ELF-1 (cell line): ENCODE results near the gene ZFP14.

Experiments
- DNase-seq: peaks from one replicate; pipeline ENCODE4 v3.0.0-alpha.2; 2016; ENCODE audit warnings: low read depth, low spot score

ZFP14 gene

DNA sequence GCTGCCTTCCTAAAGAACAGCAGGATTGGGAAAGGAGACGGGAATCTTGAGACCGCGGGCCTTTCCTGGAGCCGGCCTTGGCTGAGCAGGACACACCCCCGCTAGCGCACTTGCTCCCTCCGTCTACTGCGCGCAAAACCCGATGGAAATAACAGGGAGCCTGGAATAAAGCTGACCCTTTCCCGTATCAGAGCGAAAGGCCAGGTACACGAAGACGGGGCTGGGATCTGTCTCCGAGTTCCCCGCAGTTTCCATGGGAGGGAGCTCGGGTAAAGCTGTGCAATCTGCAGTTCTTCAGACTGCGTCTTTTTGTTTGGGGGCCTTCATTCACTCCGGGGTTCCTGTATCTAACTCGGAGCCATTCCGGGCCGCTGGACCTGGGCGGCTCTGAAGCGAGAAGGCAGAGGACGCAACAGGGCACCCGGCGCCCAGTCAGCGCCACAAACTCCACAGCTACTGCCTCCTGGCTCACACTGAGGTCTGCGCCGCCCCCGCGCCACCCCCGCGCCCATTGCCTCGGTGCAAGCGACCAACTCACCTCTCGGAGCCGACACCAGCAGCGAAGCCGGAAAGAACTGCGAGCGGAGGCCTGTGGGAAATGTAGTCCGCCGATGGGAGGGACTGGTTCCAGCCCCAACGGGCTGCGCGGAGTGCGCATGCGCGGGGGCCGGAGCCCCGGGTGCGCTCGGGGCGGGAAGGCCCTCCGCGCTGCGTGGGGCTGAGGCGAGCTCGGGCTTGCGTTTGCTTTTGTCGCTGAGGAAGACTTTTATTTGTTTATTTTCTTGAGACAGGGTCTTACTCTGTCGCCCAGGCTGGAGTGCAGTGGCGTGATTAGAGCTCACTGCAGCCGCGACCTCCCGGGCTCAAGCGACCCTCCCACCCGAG, at the start of gene ZFP14:
TSS of gene ZFP14 (minus strand) at position 577 of the 885 bp plus-strand sequence. CDS start 11,309 bp downstream, outside the sequence.
- peak; percentile 97 for DNase-seq

DNA sequence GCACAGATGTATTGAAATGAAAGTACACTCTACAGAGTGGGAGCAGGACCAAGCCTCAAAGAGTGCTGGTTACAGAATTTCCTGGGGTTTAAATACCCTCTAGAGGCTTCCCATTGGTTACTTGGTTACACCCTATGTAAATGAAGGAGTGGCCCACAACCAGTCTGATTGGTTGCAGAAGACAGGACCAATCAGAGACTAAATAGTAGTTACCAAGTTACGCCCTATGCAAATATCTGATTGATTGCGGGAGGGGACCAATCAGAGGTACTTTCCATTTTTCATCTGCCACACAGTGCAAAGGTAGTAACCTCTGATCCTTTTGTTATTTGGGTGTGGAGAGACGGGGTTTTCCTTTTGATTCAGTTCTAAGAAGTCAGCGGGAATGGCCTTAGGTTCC, 44.9 kb upstream of the ZFP14 start:
- DNase-seq: peak; percentile 3

DNA sequence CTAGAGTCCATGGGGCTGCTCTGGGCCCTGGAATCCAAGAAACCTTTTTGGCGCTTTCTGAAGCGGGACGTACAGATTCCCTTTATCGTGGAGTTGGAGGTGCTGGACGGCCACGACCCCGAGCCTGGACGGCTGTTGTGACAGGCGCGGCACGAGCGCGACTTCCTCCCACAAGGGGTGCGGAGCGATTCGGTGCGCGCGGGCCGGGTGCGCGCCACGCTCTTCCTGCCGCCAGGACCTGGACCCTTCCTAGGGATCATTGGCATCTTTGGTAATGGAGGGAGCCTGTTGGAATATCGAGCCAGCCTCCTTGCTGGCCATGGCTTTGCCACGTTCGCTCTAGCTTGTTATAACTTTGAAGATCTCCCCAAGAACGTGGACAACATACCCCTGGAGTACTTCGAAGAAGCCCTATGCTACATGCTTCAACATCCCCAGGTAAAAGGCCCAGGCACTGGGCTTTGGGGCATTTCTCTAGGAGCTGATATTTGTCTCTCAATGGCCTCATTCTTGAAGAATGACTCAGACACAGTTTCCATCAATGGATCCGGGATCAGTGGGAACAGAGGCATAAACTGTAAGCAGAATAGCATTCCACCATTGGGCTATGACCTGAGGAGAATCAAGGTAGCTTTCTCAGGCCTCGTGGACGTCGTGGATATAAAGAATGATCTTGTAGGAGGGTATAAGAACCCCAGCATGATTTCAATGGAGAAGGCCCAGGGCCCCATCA, 42.9 kb upstream of the ZFP14 start:
- DNase-seq: peak; percentile 43

DNA sequence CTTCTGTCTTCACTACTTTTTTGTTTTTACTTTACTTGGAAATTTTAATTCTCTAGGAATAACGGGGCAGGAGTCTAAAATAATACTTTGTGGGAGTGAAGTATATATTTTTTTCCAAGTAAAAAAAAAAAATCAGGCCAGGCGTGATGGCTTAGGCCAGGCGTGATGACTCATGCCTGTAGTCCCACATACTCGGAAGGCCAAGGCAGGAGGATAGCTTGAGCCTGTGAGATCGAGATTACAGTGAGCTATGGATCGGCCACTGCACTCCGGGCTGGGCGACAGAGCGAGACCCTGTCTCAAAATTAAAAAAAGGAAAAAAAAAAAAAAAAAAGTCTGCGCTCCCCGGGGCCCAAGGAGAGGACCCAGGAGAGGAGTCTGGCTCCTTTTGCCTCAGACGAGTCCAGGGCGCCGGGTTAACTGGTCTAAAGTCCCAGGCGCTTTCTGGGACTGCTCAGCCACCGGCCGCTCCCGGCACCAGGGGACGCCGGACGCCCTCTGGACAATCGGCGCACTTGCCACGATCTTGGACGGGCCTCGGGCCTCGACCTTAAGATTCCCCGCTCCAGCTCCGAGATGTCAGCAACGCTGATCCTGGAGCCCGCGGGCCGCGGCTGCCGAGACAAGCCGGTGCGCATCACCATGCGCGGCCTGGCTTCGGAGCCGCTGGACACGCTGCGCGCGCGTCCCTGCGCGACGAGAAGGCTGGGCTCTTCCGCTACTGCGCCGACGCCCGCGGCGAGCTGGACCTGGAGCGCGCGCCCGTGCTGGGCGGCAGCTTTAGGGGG, 42.2 kb upstream of the ZFP14 start:
- peak; percentile 69 for DNase-seq

DNA sequence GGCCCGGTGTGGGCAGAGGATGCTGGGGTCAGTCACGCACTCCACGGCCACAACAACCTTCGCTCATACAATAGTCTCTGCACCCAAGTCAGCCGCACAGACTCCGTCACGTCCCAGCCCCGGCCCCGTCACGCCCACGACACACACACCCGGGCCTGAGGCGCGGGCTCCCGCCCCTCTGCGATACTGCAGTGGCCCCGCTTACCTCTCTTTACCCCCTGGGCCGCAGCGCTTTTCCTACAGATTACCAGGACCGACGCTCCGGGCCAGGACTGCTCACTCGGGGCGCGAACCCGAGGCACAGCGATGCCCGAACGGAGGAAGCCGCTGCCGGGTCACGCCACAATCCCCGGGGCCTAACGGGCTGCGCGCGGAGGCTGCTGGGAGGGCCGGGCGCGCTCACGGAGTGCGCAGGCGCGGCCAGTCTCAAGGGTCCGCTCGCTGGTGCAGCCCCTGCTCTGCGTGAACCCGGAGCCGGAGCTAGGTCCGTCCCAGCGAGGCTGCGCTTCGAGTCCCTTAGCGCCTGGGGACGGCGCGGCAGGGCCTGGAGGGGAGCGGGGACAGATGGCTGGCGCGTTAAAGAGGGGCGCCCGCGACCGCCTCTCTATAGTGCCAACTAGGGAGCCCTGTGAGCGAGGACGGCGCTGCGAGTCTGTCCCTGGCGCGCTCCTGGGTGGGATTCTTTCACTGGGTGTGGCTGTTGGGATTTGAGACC, 39.4 kb upstream of the ZFP14 start, which contains the start of gene ZFP82:
TSS of gene ZFP82 (minus strand) at position 358 of the 715 bp plus-strand sequence. CDS start 8,855 bp downstream, outside the sequence.
- peak; percentile 94 for DNase-seq

DNA sequence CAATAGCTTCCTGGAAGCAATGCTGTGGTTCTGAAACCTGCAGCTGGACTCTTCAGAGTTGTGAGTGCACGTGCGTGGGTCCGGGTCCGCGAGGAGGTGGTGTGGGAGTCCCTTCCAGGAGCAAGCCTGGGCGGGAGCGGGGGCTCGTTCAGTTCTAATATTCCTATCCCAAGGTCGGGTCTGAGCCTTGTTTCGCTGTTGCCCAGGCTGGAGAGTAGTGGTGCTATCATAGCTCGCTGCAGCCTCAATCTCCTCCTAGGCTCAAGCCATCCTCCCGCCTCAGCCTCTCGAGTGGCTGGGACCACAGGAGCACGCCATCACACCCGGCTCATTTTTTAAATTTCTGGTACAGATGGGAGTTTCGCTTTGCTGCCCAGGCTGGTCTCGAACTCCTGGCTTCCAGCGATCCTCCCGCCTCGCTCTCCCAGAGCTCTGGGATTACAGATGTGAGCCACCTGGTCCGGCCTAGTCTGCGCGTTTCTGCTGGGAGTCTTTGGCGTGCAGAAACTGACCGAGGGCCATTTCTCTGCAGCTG, 38.8 kb upstream of the ZFP14 start:
- DNase-seq: no peak

DNA sequence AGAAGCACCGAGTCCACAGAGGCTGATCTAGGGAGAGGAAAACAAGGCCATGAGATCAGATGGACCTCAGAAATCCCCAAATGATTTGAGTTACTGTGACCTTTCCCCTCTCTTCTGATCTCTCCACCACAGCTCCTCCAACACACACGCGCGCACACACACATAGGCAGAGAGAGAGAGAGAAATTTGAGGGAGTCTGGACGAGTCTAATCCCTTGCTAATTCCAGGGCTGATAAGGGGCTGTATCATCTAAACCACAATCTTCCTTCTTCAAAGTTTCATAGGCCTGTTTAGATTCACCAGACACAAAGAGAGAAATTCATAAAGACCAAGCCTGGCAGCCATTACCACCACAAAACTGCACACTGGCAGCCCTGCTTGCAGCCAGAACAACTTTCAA, 30.8 kb upstream of the ZFP14 start:
- DNase-seq: peak; percentile 40

DNA sequence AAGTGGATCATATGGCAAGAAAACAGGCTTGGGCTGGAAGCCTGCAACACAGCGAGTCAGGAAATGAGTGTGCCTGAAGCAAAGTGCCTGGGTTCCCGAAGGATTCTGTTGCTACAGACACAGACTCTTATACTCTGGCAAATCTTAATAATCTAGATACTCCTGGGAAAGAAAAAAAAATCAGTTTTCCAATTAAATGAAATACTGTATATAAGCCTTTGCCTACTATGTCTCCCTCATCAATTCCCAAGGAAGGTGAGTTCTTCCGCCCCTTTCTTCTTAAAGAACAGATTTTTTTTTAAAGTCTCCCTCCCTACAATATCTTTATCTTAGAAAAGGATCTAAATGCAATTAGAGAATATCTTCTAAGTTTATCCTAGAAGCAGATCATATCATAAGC, 29.1 kb upstream of the ZFP14 start:
- no peak for DNase-seq

DNA sequence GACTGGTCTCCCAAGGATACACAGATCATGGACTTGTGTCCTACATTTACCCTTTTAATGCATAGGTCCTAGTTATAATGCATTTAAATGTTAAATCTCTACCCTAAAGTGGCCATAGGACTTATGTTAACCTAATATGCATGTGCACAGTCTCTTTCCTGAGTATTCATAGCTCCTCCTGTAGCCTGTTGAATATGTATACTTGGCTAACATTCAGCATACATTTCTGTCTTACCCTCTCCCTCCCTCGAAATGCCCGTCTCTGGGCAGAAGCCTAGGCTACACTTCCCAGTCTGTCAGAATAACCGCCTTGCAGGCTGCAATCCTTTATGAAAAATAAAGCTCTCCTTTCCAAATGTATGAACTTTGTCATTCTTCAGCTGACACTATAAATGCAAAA, 25.5 kb upstream of the ZFP14 start:
- no peak for DNase-seq

DNA sequence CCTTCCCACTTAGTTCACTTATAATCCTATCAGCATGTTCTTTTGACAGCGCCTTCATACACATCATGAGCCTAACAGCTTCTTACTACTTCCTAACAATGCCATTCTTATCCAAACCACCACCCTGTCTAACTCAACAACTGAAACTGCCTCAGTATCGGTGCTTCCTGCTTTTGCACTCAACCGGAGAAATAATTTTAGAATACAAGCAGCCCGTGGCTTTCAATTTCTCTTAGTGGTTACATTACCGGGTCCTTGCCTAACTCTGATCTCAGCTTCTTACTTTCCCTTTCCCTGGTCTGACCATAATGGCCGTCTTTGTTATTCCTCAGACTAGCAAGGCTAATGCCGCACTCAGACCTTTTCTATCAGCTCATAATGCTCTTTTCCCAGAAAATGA, 22.5 kb upstream of the ZFP14 start:
- DNase-seq: no peak

DNA sequence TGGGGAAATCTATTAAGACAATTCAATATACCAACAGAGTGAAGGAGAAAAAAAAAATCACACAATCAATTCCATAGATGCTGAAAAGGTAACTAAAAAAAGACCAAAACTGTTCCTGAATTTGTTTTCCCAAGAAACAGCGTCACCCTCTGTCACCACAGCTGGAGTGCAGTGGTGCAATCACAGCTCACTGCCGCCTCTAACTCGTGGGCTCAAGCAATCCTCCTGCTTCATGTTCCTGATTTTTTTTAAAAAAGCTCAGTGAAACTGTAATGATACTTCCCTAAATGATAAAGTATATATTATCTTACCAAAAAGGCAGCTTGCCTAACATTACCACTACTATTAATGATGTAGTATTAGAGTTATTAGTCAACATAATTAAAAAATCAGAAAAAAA, 19.6 kb upstream of the ZFP14 start:
- DNase-seq: no peak

DNA sequence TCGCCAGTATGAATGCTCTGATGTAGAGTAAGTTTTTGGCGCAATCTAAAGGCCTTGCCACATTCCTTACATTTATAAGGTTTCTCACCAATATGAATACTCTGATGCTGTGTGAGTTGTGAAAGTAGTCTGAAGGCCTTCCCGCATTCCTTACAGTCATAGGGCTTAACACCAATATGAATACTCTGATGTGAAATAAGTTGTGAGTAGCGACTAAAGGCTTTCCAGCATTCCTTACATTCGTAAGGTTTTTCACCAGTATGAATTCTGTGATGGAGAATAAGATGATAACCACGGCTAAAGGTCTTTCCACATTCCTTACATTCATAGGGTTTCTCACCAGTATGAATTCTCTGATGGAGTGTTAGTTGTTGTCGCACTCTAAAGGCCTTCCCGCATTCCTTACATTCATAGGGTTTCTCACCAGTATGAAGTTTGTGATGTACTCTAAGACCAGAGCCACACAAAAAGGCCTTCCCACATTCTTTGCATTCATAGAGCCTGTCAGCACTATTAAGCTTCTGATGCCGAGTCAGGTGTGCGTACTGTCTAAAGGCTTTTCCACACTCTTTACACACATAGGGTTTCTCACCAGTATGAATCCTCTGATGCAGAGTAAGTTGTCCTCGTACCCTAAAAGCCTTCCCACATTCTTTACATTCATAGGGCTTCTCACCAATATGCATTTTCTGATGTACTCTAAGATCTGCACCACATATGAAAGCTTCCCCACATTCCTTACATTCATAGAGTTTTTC, 14.1 kb upstream of the ZFP14 start:
- DNase-seq: peak; percentile 13

DNA sequence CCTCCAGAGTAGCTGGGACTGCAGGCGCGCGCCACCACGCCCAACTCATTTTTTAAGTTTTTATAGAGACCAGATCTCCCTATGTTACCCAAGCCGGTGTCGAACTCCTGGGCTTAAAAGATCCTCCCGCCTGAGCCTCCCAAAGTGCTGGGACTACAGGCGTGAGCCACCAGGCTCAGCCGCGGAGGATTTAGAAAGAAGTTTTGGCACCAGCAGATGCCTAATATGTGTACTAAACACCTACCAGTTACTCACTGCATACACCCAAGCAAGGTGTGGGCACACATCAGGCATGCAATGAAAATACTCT, 464 bp upstream of the ZFP14 start:
- DNase-seq: no peak

DNA sequence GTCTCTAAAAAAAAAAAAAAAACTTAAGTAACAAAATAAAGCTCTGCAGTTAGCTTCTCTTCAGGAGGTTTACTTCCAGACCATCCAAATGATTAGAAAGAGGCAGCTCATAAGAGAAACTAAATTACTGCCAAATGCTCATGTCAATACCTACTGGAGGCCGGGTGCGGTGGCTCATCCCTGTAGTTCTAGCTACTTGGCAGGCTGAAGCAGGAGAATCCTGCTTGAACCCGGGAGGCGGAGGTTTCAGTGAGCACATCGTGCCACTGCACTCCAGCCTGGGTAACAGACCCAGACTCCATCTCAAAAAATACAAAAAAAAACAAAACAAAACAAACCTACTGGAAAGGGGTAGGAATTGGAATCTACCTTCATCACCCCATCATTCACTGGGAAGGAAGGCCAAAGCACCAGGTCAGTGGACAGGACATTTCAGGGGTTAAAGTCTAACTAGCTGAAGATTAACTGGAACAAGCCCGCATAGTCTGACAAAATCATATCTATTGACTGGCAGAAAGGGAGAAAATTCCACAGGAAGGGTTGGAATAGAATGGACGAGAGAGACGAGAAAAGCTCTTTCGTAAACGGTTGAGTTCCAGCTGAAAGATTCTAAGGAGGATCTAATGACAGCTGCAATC, 1.3 kb downstream of the ZFP14 start:
- DNase-seq: no peak

DNA sequence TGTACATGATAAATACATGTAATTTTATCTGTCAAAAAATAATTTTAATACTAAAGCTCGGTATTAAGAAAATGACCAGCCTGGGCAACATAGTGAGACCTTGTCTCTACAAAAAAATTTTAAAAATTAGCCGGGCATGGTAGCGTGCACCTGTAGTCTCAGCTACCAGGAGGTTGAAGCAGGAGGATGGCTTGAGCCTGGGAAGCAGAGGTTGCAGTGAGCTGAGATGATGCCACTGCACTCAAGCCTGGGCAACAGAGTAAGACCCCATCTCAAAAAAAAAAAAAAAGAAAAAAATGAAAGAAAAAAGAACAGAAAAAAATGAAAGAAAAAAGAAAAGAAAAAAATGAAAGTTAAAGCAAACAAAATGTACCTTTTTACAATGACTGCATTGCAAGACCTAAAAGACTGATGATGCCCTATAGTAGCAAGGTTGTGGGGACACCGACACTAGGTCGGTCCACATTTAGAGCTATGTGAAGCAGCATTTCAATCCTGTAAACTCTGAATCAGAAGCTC, 5.3 kb downstream of the ZFP14 start:
- DNase-seq: no peak

DNA sequence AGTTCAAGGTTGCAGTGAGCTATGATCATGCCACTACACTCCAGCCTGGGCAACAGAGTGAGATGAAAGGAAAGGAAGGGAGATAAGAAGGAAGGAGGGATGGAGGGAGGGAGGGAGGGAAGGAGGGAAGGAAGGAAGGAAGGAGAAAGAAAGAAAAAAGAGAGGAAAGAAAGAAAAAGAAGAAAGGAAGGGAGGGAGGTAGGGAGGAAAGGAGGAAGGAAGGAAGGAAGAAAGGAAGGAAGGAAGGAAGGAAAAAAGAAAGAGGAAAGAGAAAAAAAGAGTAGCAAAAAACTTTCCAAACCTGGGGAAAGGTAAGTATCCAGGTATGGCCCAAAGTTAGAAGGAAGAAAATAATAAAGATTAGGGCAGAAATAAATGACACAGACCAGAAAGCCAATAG, 7.1 kb downstream of the ZFP14 start:
- DNase-seq: no peak

DNA sequence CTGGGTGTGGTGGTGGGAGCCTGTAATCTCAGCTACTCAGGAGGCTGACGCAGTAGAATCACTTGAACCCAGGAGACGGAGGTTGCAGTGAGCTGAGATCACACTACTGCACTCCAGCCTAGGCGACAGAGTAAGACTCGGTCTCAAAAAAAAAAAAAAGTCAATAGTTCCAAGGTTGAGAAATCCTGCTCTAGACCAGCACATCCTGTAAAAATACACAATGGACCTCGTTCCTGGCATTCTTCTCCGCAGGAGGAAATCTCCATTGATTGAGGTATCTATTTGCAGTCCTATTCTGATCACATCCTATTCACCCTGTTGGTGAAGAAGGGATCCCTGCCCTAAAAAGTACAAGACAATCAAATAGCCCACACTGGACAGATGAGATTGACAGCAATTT, 15.2 kb downstream of the ZFP14 start:
- DNase-seq: no peak

DNA sequence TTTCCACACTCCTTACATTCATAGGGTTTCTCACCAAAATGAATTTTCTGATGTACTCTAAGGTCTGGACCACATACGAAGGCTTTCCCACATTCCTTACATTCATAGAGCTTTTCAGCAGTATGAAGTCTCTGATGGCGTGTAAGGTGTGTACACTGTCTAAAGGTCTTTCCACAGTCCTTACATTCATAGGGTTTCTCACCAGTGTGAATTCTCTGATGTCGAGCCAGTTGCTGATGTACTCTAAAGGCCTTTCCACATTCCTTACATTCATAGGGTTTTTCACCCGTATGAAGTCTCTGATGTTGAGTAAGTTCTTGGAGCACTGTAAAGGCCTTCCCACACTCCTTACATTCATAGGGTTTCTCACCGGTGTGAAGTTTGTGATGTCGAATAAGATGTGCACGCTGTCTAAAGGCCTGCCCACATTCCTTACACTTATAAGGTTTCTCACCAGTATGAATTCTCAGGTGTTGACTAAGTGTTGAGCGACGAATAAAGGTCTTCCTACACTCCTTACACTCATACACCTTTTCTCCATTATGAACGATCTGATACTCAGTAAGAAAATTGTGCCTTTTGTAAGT, 38.1 kb downstream of the ZFP14 start:
- DNase-seq: no peak
